ENCODE measurements around the gene CRADD. TPM values are rescaled to one million over a fixed set of nuclear protein-coding genes. Genes with fewer than 3 reads are reported as not detected.

CRADD gene
- total and polyA plus RNA-seq, 2 of the 4 experiments (the other 2 are of a cell fraction) = 11.1 to 14.0 TPM

DNA sequence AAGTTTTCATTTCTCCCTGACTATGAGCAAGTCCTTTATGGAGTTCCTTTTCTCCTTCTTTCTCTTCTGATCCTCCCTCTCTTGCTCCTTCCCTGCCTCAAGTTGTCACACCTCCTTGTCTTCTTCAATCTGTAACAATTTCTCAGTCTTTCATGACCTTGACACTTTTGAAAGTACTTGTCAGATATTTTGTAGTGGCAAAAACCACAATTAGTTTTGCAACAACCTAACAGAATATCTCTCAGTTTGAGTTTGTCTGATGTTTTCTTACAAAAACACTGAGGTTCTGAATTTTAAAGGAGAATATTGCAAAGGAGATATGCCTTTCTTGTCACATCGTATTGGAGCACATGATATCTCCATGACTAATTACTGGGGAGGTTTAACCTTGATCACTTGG, 4.1 kb upstream of the CRADD start:
- Histone ChIP-seq H3K14ac (replicated peaks; ENCODE audit: low read depth, low read length) (no peak overlapping the region), H3K9me1 (ENCODE audit: insufficient read depth, low read length) (peaks cover 3% of the 10 kb centered on the region; the same call in 1 of the 2 replicates), H4K20me1 (ENCODE audit: insufficient read depth, low read length) (no peaks in the 10 kb centered on the region), H2AK9ac (replicated peaks; ENCODE audit: low read depth, low read length, poor library complexity) (no peak overlapping the region), H2BK20ac (ENCODE audit: low read depth, low read length) (no peak overlapping the region), H3K9ac (ENCODE audit: low read depth, low read length) (no peak overlapping the region), H4K91ac (ENCODE audit: insufficient read depth, low read depth, low read length) (no peak overlapping the region), H3K79me1 (ENCODE audit: low read depth in 1 of 2, low read length in 2 of 2) (peaks cover 0 to 6% of the 10 kb centered on the region in 2 experiments; a peak in 2 of 4 replicates), H2AFZ (replicated peaks; ENCODE audit: low read length, poor library complexity) (no peak overlapping the region), H3K4me2 (ENCODE audit: low read depth, low read length) (no peak overlapping the region), H3K4ac (ENCODE audit: low read depth, low read length) (no peak overlapping the region), H2BK120ac (ENCODE audit: low read depth, low read length) (no peak overlapping the region), H3K56ac (ENCODE audit: extremely low read depth, insufficient read depth, low read length) (no peak overlapping the region), H3K27me3 (ENCODE audit: control insufficient read depth, insufficient read depth, low read length) (no peaks in the 10 kb centered on the region), H3K27ac (ENCODE audit: insufficient read depth, low read length) (no peak overlapping the region), H3K4me1 (ENCODE audit: control insufficient read depth, insufficient read depth, low read length) (peaks cover 2% of the 10 kb centered on the region; the same call in 1 of the 2 replicates), H4K5ac (ENCODE audit: low read depth, low read length) (no peak overlapping the region), H2BK5ac (ENCODE audit: low read depth, low read length, poor library complexity, severe bottlenecking) (no peak overlapping the region), H3K9me3 (ENCODE audit: control insufficient read depth, insufficient read depth, low read length) (peaks cover 5% of the 10 kb centered on the region), H2BK15ac (ENCODE audit: low read depth, low read length) (no peak overlapping the region), H3K23ac (ENCODE audit: low read depth, low read length) (no peak overlapping the region), H3K36me3 (ENCODE audit: control insufficient read depth, insufficient read depth, low read length) (no peaks in the 10 kb centered on the region), H3K18ac (ENCODE audit: low read depth, low read length) (no peak overlapping the region), H3K4me3 (ENCODE audit: insufficient read depth, low read depth, low read length) (no peak overlapping the region), H4K8ac (ENCODE audit: low read depth in 2 of 2, low read length in 2 of 2) (no peak overlapping the region), H2AK5ac (ENCODE audit: low read depth, low read length) (no peak overlapping the region)
- ChIA-PET POLR2A (ENCODE audit: unreplicated experiment) (no interaction called here), CTCF (no interaction called here)
- ATAC-seq (ENCODE audit: low read depth) (no peak), DNase-seq (no peak)
- intact Hi-C loops (cut with micrococcal nuclease) (loop anchor here (1.0 kb wide), 1 partner anchor 405 kb away; no protein-coding TSS in a partner anchor), dilution Hi-C loops (cut with HindIII; ENCODE audit: low sequenced_read_pairs, unreplicated experiment) (no loop called here), in situ Hi-C loops (cut with MboI; ENCODE audit: low sequenced_read_pairs) (no loop called here)
- BruUV-seq (replicated peaks) = no TSS peak
- TF ChIP-seq CHD1 (IDR thresholded peaks at IDR 0.05; ENCODE audit: low read depth, low read length) = no peak
- no peak for TF ChIP-seq NFE2L2 (IDR thresholded peaks at IDR 0.05; ENCODE audit: low read depth, low read length)
- no CpG with 5 or more reads among the region's 1 CpG for WGBS, 2 experiments (ENCODE audit: extremely low coverage in 2 of 2, insufficient read length in 1 of 2)

Data from IMR-90 (cell line).